CD4-positive, alpha-beta T cell treated with Interleukin-2 at 100 ng/mL for 4 hours (primary cell): ENCODE data around the gene RBM33.

Experiments used
- DNase-seq: peaks from one replicate; pipeline ENCODE4 v3.0.0-alpha.2; 2020; ENCODE audit warnings: low spot score

RBM33 gene

GRCh38 chr7:155724327-155725005, 80.0 kb downstream of the RBM33 start:
- DNase-seq, result no peak

- DNase-seq, result no peak
Observed at GRCh38 chr7:155725006-155725355, 80.5 kb downstream of the RBM33 start.

GRCh38 chr7:155727616-155728015, 83.2 kb downstream of the RBM33 start:
- DNase-seq, result no peak

- no peak for DNase-seq
Observed at GRCh38 chr7:155728116-155728515, 83.7 kb downstream of the RBM33 start.

- DNase-seq, result no peak
Observed at GRCh38 chr7:155729847-155730246, 85.4 kb downstream of the RBM33 start.

GRCh38 chr7:155731380-155731779, 86.9 kb downstream of the RBM33 start:
- DNase-seq, result no peak

- no peak for DNase-seq
Observed at GRCh38 chr7:155731871-155732270, 87.4 kb downstream of the RBM33 start.

GRCh38 chr7:155732286-155732685, 87.8 kb downstream of the RBM33 start:
- DNase-seq, result no peak

GRCh38 chr7:155733582-155734444, 89.4 kb downstream of the RBM33 start:
- DNase-seq, result no peak

- DNase-seq, result no peak
Observed at GRCh38 chr7:155734445-155734809, 90.0 kb downstream of the RBM33 start.

- no peak for DNase-seq
Observed at GRCh38 chr7:155735442-155736115, 91.1 kb downstream of the RBM33 start.

- DNase-seq, result no peak
Observed at GRCh38 chr7:155737590-155737989, 93.1 kb downstream of the RBM33 start.

GRCh38 chr7:155738104-155738503, 93.6 kb downstream of the RBM33 start:
- DNase-seq, result no peak

GRCh38 chr7:155738652-155739537, 94.4 kb downstream of the RBM33 start:
- DNase-seq, result peak; percentile 56

- DNase-seq, result no peak
Observed at GRCh38 chr7:155739538-155740143, 95.2 kb downstream of the RBM33 start.

GRCh38 chr7:155741082-155741481, 96.6 kb downstream of the RBM33 start:
- DNase-seq, result no peak

GRCh38 chr7:155741805-155742204, 97.3 kb downstream of the RBM33 start:
- no peak for DNase-seq

- no peak for DNase-seq
Observed at GRCh38 chr7:155743177-155743576, 98.7 kb downstream of the RBM33 start.

- DNase-seq, result no peak
Observed at GRCh38 chr7:155744971-155745683, 100.7 kb downstream of the RBM33 start.

- no peak for DNase-seq
Observed at GRCh38 chr7:155745737-155746136, 101.3 kb downstream of the RBM33 start.

- DNase-seq, result no peak
Observed at GRCh38 chr7:155746188-155746587, 101.7 kb downstream of the RBM33 start.
